Measurements from ENCODE around the gene SUSD4.
"Not testable (repeated sequence)": the region's sequence is repeated elsewhere in the genome, so short reads cannot be mapped to it uniquely, and the experiment has no call there.

Gene SUSD4

DNA sequence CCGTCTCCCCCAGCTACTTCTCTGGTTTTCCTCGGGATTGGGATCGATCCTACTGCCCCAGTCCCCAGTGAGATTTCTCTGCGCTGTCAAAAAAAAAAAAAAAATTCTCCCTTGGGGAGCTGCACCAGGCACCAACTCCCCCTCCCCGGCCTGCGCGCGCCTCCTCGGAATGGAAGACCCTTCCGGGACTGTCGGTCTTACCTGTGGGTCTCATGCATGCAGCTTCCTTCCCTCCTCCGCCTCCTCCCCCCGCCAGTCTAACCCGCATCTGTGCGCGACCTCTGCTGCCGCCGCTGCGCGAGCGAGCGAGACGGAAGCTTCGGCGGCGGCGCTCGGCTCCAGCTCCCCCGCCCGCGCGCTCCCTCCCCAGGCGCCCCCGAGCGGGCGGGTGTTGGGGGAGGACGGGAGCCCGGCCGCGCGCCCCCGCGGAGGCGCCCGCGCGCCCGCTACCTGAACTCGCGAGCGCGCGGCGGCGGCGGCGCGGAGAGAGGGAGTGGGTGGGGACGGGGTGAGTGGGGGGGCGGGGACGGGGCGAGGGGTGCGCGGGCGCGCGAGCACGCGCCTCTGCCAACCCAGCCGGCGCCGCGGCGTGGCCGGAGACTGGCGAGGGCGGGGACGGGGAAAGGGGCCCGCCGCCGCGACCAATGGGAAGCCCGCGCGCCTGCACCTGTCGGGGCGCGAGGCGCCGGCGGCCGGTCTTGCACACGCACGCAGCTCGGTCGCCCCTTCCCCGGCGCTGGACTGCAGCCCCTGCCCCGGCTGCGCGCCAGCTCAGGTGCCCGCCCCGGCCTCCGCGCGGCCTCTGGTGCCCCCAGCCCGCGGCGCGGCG lies at the start of gene SUSD4:
Gene SUSD4 (minus strand): TSS at position 321 of the 829 bp plus-strand sequence. CDS start 751 bp downstream, outside the sequence.
- DNase-seq = peak; percentile 55

DNA sequence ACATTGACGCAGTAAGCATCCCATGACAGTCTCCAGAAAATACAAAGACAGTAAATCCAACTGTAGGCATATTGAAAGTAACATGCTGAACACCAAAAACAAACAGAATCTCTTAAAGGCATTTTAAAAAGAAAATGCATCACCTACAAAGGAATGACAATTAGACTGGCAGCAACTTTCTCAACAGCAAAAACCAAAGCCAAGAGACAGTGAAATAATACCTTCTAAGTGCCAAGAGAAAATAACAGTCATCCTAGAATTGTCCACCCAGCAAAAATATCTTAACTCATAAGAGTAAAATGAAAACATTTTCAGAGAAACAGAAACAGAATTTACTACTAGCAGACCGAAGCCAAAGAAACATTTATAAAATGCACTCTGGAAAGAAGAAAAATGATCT lies 49.2 kb upstream of the SUSD4 start:
- no peak for DNase-seq

DNA sequence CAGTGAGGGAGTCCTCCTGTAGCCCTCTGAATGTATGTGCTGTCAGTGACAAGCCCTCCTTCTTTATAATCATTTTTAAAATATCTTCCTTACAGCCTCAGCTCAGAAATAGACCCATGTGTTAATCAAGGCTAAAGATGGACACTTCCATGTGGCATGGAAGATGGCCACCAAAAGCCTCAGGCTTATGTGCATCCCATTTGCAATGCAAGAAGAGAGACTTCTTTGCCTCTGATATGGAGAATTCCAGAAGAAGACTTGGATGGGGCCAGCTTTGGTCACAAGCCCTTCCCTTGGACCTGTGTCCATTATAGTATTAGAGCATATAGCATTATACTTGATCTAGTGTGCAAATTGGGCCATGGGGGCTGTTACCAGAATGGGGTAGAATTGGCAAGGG lies 47.7 kb upstream of the SUSD4 start:
- no peak for DNase-seq

DNA sequence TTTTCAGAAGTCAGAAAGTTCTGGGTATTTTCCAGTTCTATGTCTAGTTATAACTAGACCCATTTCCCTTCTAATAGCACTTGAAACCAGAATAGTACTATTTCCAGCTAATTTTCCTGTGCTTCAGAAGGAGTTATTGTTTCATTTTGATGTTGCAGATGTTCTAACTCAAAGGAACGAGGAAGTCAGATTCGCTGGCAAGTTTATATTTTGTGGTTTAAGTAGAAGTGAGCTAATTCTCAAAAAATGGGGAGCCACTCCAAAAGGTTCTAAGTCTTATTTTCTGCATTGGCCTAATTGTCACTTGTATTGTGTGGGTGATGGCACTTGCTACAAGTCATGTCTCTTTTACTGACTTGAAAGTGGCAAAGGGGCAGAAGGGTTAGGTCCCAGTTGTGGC lies 47.3 kb upstream of the SUSD4 start:
- DNase-seq = no peak

DNA sequence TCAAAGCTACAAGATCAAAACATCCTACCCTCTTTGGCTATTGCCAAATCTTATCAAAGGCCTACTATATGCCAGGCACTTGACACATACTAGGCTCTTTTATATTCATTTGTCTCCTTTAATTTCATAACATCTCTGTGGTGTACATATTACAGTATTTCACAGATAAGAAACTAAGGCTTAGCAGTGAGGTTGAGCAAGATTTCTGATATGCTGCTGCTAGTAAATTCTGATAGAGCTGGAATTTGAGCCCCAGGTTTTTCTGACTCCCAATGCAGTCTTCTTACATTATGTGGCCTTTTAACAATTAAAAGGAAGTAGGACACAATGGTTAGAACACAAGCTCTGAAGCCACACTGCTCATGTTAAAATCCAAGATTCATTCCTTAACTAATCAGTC lies 46.1 kb upstream of the SUSD4 start:
- peak; percentile 15 for DNase-seq

DNA sequence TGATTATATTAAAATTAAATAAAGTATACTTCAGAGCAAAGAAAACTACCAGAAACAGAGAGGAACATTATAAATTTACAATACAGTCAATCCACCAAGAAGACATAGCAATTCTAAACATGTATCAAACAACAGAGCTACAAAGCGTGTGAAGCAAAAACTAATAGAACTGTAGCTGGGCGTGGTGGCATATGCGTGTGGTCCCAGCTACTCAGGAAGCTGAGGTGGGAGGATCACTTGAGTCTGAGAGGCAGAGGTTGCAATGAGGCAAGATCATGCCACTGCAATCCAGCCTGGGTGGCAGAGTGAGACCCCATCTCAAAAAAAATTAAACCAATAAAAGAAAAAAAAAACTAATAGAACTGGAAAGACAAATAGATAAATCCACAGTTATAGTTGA lies 41.5 kb upstream of the SUSD4 start:
- no peak for DNase-seq

DNA sequence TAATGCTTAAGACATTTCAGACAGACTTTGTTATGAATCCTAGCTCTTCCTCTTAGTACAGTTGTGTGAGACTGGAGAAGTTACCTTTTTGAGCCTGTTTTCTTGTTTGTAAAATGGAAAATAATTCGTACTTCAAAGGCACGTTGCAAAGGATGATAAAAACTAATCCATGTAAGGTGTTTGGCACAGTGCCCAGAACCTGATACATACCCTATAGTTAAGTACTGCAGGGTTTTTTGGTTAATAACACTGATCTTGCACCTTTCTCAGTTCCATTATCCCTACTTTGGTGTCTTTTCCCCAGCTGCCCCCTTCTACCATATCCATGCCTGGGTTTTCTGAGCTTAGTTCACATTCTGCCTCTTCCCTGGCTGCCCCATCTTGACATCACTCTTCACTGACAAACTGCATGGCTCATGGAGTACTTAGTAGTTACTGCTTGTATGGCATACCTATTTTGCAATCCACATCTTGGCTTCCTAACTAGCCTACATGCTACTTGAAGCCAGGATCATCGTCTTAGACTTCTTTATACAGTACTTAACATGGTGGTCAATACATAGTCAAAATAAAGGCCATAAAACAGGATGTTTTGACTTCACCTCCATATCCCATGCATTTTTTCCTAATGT lies 39.3 kb upstream of the SUSD4 start:
- peak; percentile 24 for DNase-seq

DNA sequence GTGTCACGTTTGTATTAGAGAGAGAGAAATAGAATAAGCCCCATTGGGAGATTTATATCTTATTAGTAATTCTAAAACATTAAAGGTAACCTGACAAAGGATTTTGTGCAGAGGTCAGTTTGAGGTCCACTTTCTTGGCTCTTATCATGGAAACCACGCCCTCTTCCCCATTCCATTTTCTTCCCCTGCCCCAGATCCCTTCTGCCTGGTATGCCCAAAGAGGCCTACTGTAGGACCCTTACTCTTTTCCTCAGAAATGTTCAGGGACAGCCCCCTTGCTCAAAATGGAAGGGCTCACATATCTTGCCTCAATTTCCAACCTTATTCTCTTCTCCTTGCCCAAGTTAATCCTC lies 38.8 kb upstream of the SUSD4 start:
- no peak for DNase-seq

- peak; percentile 32 for DNase-seq
Measured at GRCh38 chr1:223401873-223402789, 38.2 kb upstream of the SUSD4 start.

DNA sequence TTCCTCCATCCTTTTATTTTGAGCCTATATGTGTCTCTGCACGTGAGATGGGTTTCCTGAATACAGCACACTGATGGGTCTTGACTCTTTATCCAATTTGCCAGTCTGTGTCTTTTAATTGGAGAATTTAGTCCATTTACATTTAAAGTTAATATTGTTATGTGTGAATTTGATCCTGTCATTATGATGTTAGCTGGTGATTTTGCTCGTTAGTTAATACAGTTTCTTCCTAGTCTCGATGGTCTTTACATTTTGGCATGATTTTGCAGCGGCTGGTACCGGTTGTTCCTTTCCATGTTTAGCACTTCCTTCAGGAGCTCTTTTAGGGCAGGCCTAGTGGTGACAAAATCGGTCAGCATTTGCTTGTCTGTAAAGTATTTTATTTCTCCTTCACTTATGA lies 35.4 kb upstream of the SUSD4 start:
- not testable (repeated sequence) for DNase-seq

DNA sequence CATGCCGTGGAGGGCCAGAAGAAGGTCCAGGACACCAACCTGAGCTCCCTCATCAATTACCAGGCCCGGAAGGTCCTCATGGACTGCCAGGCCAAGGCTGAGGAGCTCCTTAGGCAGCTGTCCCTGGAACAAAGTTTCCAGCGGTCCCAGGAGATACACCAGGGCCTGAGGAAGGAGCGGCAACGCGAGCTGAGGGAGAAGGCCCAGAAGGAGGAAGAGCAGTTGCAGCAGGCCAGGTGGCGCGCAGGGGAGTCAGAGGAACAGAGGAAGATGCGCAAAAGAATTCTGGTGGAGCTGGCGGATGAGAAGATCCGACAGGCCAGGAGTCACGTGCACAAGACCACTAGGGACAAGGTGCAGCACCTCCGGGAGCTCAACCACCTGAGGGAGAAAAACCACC lies 30.7 kb upstream of the SUSD4 start:
- no peak for DNase-seq

DNA sequence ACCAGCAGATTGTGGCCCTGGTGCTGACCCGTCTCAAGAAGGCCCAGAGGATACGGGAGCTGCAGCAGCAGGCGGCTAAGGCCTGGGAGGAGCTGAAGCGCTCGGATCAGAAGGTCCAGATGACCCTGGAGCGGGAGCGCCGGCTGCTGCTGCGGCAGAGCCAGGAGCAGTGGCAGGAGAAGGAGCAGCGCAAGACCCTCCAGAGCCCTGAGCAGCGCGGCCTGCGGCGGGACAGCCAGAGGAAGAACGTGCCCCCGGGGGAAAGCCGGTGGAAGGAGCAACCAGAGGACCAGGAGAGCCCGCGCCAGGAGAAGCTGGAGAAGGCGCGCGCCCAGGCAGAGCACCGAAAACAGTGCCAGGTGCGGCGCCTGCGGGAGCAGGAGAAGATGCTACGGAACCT lies 30.3 kb upstream of the SUSD4 start:
- DNase-seq = no peak

DNA sequence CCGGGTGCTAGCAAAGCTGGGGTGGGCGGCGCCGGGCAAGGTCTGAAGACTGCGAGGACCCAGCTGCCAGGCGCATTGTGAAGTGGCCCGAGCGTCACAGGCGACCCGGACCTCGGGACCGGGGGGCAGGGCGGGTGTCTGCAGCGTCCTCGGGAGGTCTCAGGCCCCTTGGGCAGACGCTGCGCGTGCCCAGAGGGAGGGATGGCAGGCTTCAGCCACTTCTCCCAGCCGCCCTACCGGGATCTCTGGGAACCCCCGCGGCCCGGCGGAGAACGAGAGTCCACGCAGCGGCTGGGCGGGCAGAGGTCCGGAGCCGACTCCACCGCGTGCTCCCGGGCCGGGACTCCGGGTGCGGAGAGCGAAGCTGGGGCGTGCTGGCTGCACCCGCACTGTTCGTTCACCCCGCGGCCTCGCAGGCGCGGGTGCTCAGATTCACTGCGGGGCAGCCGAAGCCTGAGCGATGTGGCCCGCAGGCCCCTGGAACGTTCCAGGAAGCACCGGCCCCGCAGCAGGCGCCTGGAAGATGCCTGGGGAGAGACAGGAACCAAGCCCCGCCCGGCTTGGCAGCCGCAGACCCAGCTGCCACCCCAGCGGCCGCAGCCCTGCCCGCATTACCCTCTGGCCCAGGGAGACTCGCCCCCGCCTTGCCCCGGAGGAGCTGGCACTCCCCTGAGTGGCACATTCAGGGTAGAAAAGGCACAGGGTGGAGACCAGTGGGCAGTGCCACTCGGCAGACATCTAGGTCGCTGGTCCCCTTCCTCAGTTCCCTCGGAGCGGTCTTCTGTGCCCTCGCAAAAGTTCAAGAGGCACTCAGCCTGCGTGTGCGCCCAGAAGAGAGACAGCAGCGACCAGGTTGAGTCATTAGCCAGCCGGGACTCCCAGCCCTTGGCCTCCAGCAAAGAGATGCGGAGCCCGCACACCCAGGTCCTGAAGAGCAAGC lies 29.6 kb upstream of the SUSD4 start, which contains the start of gene CCDC185:
Gene CCDC185 (plus strand): TSS at position 141 of the 940 bp plus-strand sequence. CDS start 61 bp downstream, at position 202.
- no peak for DNase-seq

DNA sequence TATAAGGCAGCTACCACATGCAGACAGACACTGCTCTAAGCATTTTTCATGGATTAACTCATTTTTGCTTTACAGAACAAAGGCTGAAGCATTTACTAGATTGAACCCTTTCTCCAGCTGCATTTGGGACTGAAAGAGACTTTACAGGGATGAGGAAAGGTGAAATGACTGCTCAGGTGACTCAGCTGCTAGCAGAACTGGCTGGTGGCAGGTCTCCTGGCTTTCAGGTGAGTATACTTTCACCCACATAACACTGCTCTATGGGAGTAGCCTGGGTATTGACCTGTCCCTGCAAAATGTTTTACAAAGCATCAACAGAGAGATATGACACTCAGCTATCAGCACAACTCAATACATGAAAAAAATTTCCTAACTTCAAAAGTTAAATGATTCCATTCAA lies 26.6 kb upstream of the SUSD4 start:
- no peak for DNase-seq

GRCh38 chr1:223386013-223386412 lies 22.0 kb upstream of the SUSD4 start:
- no peak for DNase-seq

DNA sequence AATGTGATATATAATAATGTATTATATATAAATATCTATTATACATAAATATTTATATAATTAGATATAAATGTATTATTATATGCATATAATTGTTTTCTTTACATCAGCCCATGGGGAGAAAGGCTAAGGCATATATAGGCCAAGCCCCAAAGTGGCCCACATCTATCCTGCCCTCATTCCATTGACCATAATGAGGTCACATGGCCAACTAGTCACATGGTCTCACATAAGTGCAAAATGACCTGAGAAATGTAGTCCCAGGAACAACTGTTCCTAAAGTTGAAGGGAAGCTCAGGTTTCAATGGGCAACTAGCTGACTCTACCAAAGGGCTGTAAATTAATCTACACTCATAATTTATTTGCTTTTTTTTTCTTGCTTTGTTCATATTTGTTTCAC lies 14.8 kb upstream of the SUSD4 start:
- DNase-seq = no peak

DNA sequence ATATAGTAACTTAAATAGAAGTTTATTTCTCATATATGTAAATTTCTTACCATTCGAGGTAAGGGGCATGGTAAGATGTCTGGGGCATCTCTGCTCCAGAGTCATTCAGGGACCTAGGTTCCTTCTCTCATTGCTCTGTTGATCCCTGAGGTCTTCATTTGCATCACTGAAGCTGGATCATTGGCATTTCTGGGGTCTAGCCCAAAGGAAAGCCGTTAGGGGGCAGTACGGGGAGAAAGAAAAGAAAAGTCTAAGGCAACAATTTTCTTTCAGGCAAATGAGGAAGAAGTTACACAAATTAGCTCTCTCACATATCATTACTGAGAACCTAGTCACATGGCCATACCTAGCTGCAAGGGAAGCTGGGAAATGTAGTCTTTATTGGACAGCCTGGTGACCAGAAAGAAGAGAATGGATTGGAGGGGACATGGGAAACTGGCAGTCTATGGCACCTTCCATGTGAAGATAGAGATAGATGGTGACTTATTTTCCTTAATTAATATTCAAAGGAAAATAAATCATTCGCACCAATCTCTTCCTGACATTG lies 10.2 kb upstream of the SUSD4 start:
- no peak for DNase-seq

- DNase-seq = peak; percentile 59
Measured at GRCh38 chr1:223364685-223365382, 858 bp upstream of the SUSD4 start.

DNA sequence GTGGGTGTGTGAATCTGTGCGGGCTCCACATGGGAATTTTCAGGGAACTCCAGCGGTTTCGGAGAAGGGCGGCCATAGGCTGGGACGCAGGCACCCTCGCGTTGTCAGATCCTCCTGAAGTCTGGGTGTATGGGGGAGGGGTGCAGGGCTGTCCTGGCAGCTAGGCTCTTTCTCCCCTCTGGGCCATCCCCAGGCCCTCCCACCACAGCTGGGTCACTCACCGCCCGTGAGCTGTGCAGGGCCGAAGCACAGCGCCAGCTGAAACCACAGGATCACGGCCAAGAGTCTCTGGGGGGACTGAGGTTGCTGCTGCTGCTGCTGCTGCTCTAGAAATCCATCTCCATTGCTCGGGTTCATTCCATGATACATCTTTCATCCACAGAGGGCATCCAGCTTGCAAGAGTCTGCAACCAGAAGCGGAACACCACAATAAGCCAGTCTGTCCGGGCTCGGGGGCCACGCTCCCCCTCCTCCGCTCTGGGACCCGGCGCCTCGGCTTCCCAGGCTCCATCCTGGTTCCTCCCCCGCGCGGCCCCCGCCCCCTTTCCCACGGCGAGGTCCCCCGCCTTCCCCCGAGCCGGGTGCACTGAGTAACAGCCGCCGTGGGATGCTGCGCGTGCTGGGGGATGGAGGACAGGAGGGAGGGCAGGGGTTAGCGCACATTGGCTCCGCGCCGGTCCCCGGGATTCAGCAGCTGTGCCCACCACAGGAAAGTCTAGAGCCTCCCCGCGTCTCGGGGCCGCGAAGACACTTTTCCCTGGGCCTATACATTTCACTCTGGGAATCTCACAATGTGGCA lies 720 bp downstream of the SUSD4 start:
- peak; percentile 13 for DNase-seq

DNA sequence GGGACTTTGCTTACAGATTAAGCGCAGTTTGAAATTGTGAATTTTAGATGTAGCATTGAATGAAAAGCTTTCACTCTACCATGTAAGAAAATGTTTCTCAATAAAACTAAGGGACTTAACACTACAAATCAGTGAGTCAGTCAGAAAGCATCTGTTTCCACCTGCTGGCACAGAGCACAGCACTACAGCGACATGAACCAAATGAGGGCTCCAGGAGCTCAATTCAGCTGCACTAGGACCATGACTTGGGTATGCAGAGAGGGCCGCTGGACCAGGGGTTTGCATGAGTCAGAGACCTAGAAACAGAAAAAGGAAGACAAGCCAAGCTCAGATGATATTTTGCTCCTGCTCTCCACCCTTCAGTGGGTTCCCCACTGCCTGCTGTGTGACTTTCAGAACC lies 5.2 kb downstream of the SUSD4 start:
- DNase-seq = no peak

Data from hematopoietic multipotent progenitor cell treated with erythropoietin and hydrocortisone succinate and interleukin-3 and kit ligand, for 4 days (in vitro differentiated cells).